ENCODE results near the gene GCNA.

The GCNA gene

GRCh38 chrX:71626576-71626975, 48.3 kb downstream of the GCNA start:
- no peak for TF ChIP-seq MAX (IDR thresholded peaks at IDR 0.05; ENCODE audit: low read depth, low read length)
- no peak for TF ChIP-seq POLR2A (IDR thresholded peaks at IDR 0.05; ENCODE audit: extremely low read depth, insufficient read length)
- no peak for TF ChIP-seq CTCF (IDR thresholded peaks at IDR 0.05; ENCODE audit: low read depth, low read length)
- no peak for TF ChIP-seq MYC (IDR thresholded peaks at IDR 0.05; ENCODE audit: low read depth, low read length)
- no peak overlapping the region for H3K4me3 ChIP-seq (ENCODE audit: low read depth, low read length)
- DNase-seq (ENCODE audit: low read depth) = no peak

GRCh38 chrX:71627588-71628404, 49.6 kb downstream of the GCNA start:
- no peak for TF ChIP-seq MAX (IDR thresholded peaks at IDR 0.05; ENCODE audit: low read depth, low read length)
- no peak for TF ChIP-seq MYC (IDR thresholded peaks at IDR 0.05; ENCODE audit: low read depth, low read length)
- TF ChIP-seq CTCF (IDR thresholded peaks at IDR 0.05; ENCODE audit: low read depth, low read length) = no peak
- TF ChIP-seq POLR2A (IDR thresholded peaks at IDR 0.05; ENCODE audit: extremely low read depth, insufficient read length) = no peak
- H3K4me3 ChIP-seq (ENCODE audit: low read depth, low read length) = no peak overlapping the region
- no peak for DNase-seq (ENCODE audit: low read depth)

DNA sequence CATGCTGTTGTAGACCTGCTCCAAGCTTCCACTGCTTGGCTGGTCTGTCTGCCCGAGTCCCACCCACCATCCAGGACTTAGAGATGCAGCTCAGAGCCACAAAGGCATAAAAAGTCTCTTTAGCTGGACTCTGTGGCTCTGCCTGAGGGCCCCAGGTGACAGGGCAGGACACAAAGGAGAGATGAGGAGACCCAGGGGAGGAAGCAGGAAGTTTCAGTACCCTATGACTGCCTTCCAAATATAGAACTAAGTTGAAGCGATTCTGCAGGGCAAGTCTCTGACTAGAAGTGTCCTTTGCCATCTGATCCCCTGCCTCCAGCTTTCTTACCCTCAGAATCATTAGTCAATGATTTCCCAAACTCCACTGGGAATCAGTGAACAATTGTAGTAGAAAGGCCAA, 51.2 kb downstream of the GCNA start:
- no peak overlapping the region for H3K4me3 ChIP-seq (ENCODE audit: low read depth, low read length)
- DNase-seq (ENCODE audit: low read depth) = no peak
- TF ChIP-seq POLR2A (IDR thresholded peaks at IDR 0.05; ENCODE audit: extremely low read depth, insufficient read length) (no peak), MYC (IDR thresholded peaks at IDR 0.05; ENCODE audit: low read depth, low read length) (no peak), CTCF (IDR thresholded peaks at IDR 0.05; ENCODE audit: low read depth, low read length) (no peak), MAX (IDR thresholded peaks at IDR 0.05; ENCODE audit: low read depth, low read length) (no peak)

DNA sequence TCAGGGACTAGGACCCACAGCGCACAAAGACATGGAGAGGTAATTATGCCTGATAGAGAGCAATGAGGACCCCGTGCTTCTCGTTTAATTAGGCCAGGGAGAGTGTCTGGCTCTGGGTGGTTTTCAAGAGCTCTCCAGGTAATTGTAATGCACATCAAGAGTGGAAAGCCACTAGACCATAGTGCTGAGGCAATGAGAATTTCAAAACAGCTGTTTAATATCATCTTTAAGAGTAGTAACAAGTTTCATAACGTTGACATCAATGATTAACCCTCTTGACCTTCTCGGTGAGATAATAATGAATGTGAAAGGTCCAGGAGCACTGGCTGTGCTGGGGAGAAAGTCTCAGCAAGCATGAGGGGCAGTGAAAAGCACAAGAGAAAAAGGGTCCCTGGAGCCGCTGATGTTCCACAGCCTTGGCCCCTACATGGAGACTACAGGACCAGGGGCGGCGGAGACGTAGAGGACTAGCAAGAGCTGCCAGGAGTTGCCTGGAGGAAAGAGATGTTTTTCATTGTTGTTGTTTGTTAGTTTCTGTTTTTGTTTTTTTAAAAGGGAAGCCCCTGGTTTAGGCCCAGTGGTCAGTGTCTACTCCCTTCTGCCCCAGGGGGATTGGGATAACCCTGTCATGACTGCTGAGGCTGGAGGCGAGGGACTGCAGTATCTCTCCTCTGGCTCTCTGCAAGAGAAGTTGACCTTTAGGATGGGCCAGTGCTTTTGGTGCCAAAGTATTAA, 54.9 kb downstream of the GCNA start:
- no peak for TF ChIP-seq MAX (IDR thresholded peaks at IDR 0.05; ENCODE audit: low read depth, low read length)
- no peak for TF ChIP-seq MYC (IDR thresholded peaks at IDR 0.05; ENCODE audit: low read depth, low read length)
- TF ChIP-seq CTCF (IDR thresholded peaks at IDR 0.05; ENCODE audit: low read depth, low read length) = no peak
- TF ChIP-seq POLR2A (IDR thresholded peaks at IDR 0.05; ENCODE audit: extremely low read depth, insufficient read length) = no peak
- no peak for DNase-seq (ENCODE audit: low read depth)
- H3K4me3 ChIP-seq (ENCODE audit: low read depth, low read length) = no peak overlapping the region

DNA sequence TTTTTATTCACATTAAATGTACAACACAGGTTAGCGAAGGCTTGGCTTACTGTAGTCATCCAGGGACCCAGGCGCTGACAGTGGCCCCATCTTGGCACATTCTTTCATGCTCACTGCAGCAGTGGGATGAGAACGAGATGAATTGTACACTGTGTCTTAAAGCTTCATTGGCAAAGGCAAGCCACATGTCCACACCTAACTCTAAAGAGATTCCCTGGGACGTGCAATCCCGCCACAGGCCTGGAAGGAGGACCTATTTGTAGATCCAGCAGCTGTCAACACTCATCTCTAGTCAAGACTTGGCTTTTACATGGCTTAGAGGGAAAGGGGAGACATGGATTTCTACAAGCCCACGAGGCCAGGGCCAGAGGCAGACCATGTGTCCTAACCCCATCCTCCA, 56.1 kb downstream of the GCNA start:
- H3K4me3 ChIP-seq (ENCODE audit: low read depth, low read length) = no peak overlapping the region
- TF ChIP-seq MYC (IDR thresholded peaks at IDR 0.05; ENCODE audit: low read depth, low read length) (no peak), MAX (IDR thresholded peaks at IDR 0.05; ENCODE audit: low read depth, low read length) (no peak)
- no peak for DNase-seq (ENCODE audit: low read depth)
